22Rv1 (cell line): ENCODE results near the gene EVA1B.

ENCODE experiments used
- CTCF ChIP-seq: fragments of 450-650 bp; IDR thresholded peaks from 2 replicates; pipeline ENCODE4 v1.5.1; 2017; ENCODE audit warnings: mild to moderate bottlenecking
- ZFX ChIP-seq: fragments of 450-650 bp; IDR thresholded peaks from 2 replicates; pipeline ENCODE4 v1.6.1; 2017; ENCODE audit warnings: antibody characterized with exemption, borderline replicate concordance

- TF ChIP-seq CTCF (no peak), ZFX (no peak)
Measured at GRCh38 chr1:36366091-36366661, 42.7 kb upstream of the EVA1B start.
